H1 (cell line): Measurements from ENCODE around the gene GKN2. TPM values are rescaled to one million over a fixed set of nuclear protein-coding genes. Genes with fewer than 3 reads are reported as not detected.

Experiments
- CTCF ChIA-PET: fragments of 300-600 bp; sonication (Branson Sonifier 250); formaldehyde crosslinking; loops from one replicate; lab custom pipeline; 2021; ENCODE audit not compliant: partially characterized antibody; lab: Charles Lee
- POLR2A ChIA-PET: fragments of 300-600 bp; sonication (Branson Sonifier 250); formaldehyde crosslinking; loops from one replicate; lab custom pipeline; 2021; ENCODE audit warnings: inconsistent platforms; ENCODE audit not compliant: partially characterized antibody; lab: Charles Lee
- DNase-seq, 2 experiments: peaks; one replicate each; pipeline versions ENCODE4 v3.0.0 to v3.0.0-alpha.2; 2010 to 2022; ENCODE audit warnings: low spot score in 2 of 2, low read depth in 1 of 2, mixed read lengths in 1 of 2
- FAIRE-seq: peaks from 2 replicates; lab custom pipeline; 2011; peaks lifted over from hg19 to GRCh38; lab: Jason Lieb, UNC
- H2AFZ ChIP-seq: 2 replicates; pipeline ENCODE4 v1.8.1; 2012; ENCODE audit warnings: low read length, inconsistent platforms
- H2AK5ac ChIP-seq: 2 replicates; pipeline ENCODE4 v1.6.1; 2013; ENCODE audit warnings: low read depth, low read length
- H2BK120ac ChIP-seq: replicated peaks from 2 replicates; pipeline ENCODE3; 2013; ENCODE audit warnings: low read depth, low read length, inconsistent platforms
- H2BK12ac ChIP-seq: 2 replicates; pipeline ENCODE4 v1.6.1; 2013; ENCODE audit warnings: low read depth, low read length
- H2BK15ac ChIP-seq: 2 replicates; pipeline ENCODE4 v1.6.1; 2013; ENCODE audit warnings: low read length
- H2BK20ac ChIP-seq: 2 replicates; pipeline ENCODE4 v1.6.1; 2013; ENCODE audit warnings: low read length
- H2BK5ac ChIP-seq: 2 replicates; pipeline ENCODE4 v1.6.1; 2013; ENCODE audit warnings: low read depth, low read length
- H3K14ac ChIP-seq: 2 replicates; pipeline ENCODE4 v1.6.1; 2013; ENCODE audit warnings: inconsistent platforms; ENCODE audit not compliant: insufficient read length
- H3K18ac ChIP-seq: 2 replicates; pipeline ENCODE4 v1.6.1; 2013; ENCODE audit warnings: low read length; ENCODE audit errors: extremely low read depth
- H3K23ac ChIP-seq: 2 replicates; pipeline ENCODE4 v1.6.1; 2013; ENCODE audit warnings: inconsistent platforms; ENCODE audit not compliant: insufficient read length
- H3K23me2 ChIP-seq: 2 replicates; pipeline ENCODE4 v1.6.1; 2013; ENCODE audit warnings: low read depth, low read length
- H3K27ac ChIP-seq: 2 replicates; pipeline ENCODE4 v1.6.1; 2011; ENCODE audit warnings: low read depth, low read length, inconsistent platforms
- H3K27me3 ChIP-seq, 4 experiments: replicated peaks in 1 of 4; 1 replicate in 1 of 4; 2 replicates in 3 of 4; pipeline versions ENCODE4 v1.6.1 to v1.8.1; 2011 to 2013; ENCODE audit warnings: low read length in 3 of 4, mild to moderate bottlenecking in 3 of 4, inconsistent platforms in 2 of 4, mixed read lengths in 2 of 4, moderate library complexity in 1 of 4; ENCODE audit not compliant: control insufficient read depth in 3 of 4, insufficient read depth in 3 of 4; ENCODE audit errors: extremely low read depth in 1 of 4
- H3K36me3 ChIP-seq, 4 experiments: 2 replicates each; pipeline versions ENCODE4 v1.6.1 to v1.8.1; 2011 to 2013; ENCODE audit warnings: mild to moderate bottlenecking in 4 of 4, low read length in 3 of 4, moderate library complexity in 2 of 4, control low read depth in 1 of 4, inconsistent platforms in 1 of 4; ENCODE audit not compliant: insufficient read depth in 4 of 4, control insufficient read depth in 2 of 4
- H3K4ac ChIP-seq: replicated peaks from 2 replicates; pipeline ENCODE3; 2013; ENCODE audit warnings: low read length, low read depth, mixed read lengths, inconsistent platforms; ENCODE audit not compliant: insufficient read length
- H3K4me1 ChIP-seq, 4 experiments: replicated peaks in 1 of 4; 1 replicate in 1 of 4; 2 replicates in 3 of 4; pipeline versions ENCODE4 v1.6.1 to v1.8.1; 2011 to 2013; ENCODE audit warnings: low read length in 3 of 4, inconsistent platforms in 2 of 4, mixed read lengths in 1 of 4; ENCODE audit not compliant: insufficient read depth in 4 of 4, control insufficient read depth in 3 of 4
- H3K4me2 ChIP-seq, 2 experiments: 2 replicates each; pipeline versions ENCODE4 v1.6.1 to v1.8.1; 2011 to 2013; ENCODE audit warnings: low read depth in 2 of 2, low read length in 2 of 2, control low read depth in 1 of 2, inconsistent platforms in 1 of 2, mild to moderate bottlenecking in 1 of 2; ENCODE audit not compliant: insufficient read depth in 1 of 2
- H3K4me3 ChIP-seq, 4 experiments: fragments of 200-600, 300-600 bp in 1 of 4; sonication (generic), shearing (Covaris generic), sonication (Bioruptor Twin) in 1 of 4; 2 replicates each; pipeline versions ENCODE4 v1.5.1 to v1.8.1; 2011 to 2016; ENCODE audit warnings: low read length in 4 of 4, low read depth in 3 of 4, control low read depth in 2 of 4, inconsistent platforms in 2 of 4, mild to moderate bottlenecking in 2 of 4, mixed read lengths in 1 of 4, moderate library complexity in 1 of 4; ENCODE audit not compliant: insufficient read depth in 2 of 4; ENCODE audit errors: extremely low read depth in 1 of 4
- H3K56ac ChIP-seq: replicated peaks from 2 replicates; pipeline ENCODE3; 2013; ENCODE audit warnings: low read depth, mild to moderate bottlenecking, mixed read lengths, low read length, inconsistent platforms; ENCODE audit not compliant: insufficient read length
- H3K79me1 ChIP-seq: 2 replicates; pipeline ENCODE4 v1.6.1; 2013; ENCODE audit warnings: low read depth, low read length, control low read depth
- H3K79me2 ChIP-seq, 2 experiments: 2 replicates each; pipeline versions ENCODE4 v1.6.1 to v1.8.1; 2012 to 2013; ENCODE audit warnings: low read length in 2 of 2, mild to moderate bottlenecking in 2 of 2, inconsistent platforms in 1 of 2; ENCODE audit not compliant: insufficient read depth in 2 of 2, control insufficient read depth in 1 of 2
- H3K9ac ChIP-seq, 4 experiments: replicated peaks in 1 of 4; 1 replicate in 1 of 4; 2 replicates in 3 of 4; pipeline versions ENCODE4 v1.6.1 to v1.8.1; 2011 to 2013; ENCODE audit warnings: low read depth in 3 of 4, low read length in 3 of 4, control low read depth in 2 of 4, mild to moderate bottlenecking in 2 of 4, moderate library complexity in 2 of 4, inconsistent platforms in 1 of 4; ENCODE audit errors: extremely low read depth in 1 of 4
- H3K9me3 ChIP-seq, 2 experiments: 2 replicates each; pipeline versions ENCODE4 v1.6.1 to v1.8.1; 2012 to 2013; ENCODE audit warnings: mild to moderate bottlenecking in 2 of 2, moderate library complexity in 2 of 2, control low read depth in 1 of 2, inconsistent platforms in 1 of 2, low read depth in 1 of 2, low read length in 1 of 2, mixed read lengths in 1 of 2; ENCODE audit not compliant: insufficient read depth in 2 of 2
- H4K20me1 ChIP-seq, 2 experiments: replicated peaks in 1 of 2; 2 replicates each; pipeline versions ENCODE3 to v1.8.1; 2011 to 2013; ENCODE audit warnings: inconsistent platforms in 2 of 2, low read length in 2 of 2, mild to moderate bottlenecking in 1 of 2; ENCODE audit not compliant: insufficient read depth in 2 of 2, control insufficient read depth in 1 of 2
- H4K5ac ChIP-seq: 2 replicates; pipeline ENCODE4 v1.6.1; 2013; ENCODE audit warnings: low read length, low read depth, mixed read lengths, inconsistent platforms; ENCODE audit not compliant: insufficient read length
- H4K8ac ChIP-seq: 2 replicates; pipeline ENCODE4 v1.8.0; 2013; ENCODE audit warnings: mild to moderate bottlenecking, moderate library complexity, low read length, inconsistent platforms; ENCODE audit not compliant: insufficient read depth; ENCODE audit errors: extremely low read depth
- H4K91ac ChIP-seq: replicated peaks from 2 replicates; pipeline ENCODE3; 2013; ENCODE audit warnings: low read length, mixed read lengths, inconsistent platforms; ENCODE audit not compliant: insufficient read length
- BCL11A ChIP-seq, 2 experiments: IDR thresholded peaks; one replicate each; pipeline ENCODE4 v1.6.1; 2011; ENCODE audit warnings: low read depth in 2 of 2, low read length in 2 of 2, mild to moderate bottlenecking in 2 of 2
- CHD2 ChIP-seq: IDR thresholded peaks from 2 replicates; pipeline ENCODE4 v1.6.1; 2012; ENCODE audit warnings: low read length, improper control_type of control experiment
- EZH2 ChIP-seq: fragments of 200-600 bp; sonication (generic); IDR thresholded peaks from 2 replicates; pipeline ENCODE4 v1.7.1; 2012; ENCODE audit warnings: low read depth, mild to moderate bottlenecking, moderate library complexity, low read length, inconsistent platforms; ENCODE audit not compliant: severe bottlenecking
- GABPA ChIP-seq: IDR thresholded peaks from 2 replicates; pipeline ENCODE4 v1.6.1; 2011; ENCODE audit warnings: mild to moderate bottlenecking, low read length, moderate library complexity, borderline replicate concordance; ENCODE audit not compliant: insufficient read depth
- JUND ChIP-seq: IDR thresholded peaks from 2 replicates; pipeline ENCODE4 v1.6.1; 2011; ENCODE audit warnings: mild to moderate bottlenecking, improper control_type of control experiment, low read length
- RAD21 ChIP-seq, 2 experiments: IDR thresholded peaks in 1 of 2; conservative IDR thresholded peaks in 1 of 2; 2 replicates each; pipeline ENCODE4 v1.6.1; 2011; ENCODE audit warnings: low read depth in 2 of 2, low read length in 2 of 2, improper control_type of control experiment in 1 of 2, inconsistent platforms in 1 of 2, mild to moderate bottlenecking in 1 of 2, moderate library complexity in 1 of 2
- SP2 ChIP-seq: IDR thresholded peaks from 2 replicates; pipeline ENCODE4 v1.6.1; 2012; ENCODE audit warnings: mild to moderate bottlenecking, low read length, inconsistent platforms
- TCF12 ChIP-seq: IDR thresholded peaks from 2 replicates; pipeline ENCODE4 v1.6.1; 2011; ENCODE audit warnings: low read depth, mild to moderate bottlenecking, low read length
- WGBS, 2 experiments: shearing (Covaris generic) in 1 of 2; methylation state at CpG; one replicate each; pipeline versions ENCODE4 v1.1.6 to v1.1.7; 2013 to 2015; ENCODE audit warnings: low lambda C conversion rate in 2 of 2, mixed read lengths in 2 of 2, inconsistent platforms in 1 of 2, low coverage in 1 of 2, missing lambda C conversion rate in 1 of 2; ENCODE audit not compliant: insufficient replicate concordance in 2 of 2, insufficient coverage in 1 of 2, insufficient read length in 1 of 2; ENCODE audit errors: extremely low coverage in 1 of 2, missing lambda C conversion rate in 1 of 2; 5-methylcytosine and 5-hydroxymethylcytosine counted together
- polyA plus RNA-seq, 7 experiments: library from polyadenylated mRNA; depleted of rRNA in 3 of 7; stranded (reverse) in 5 of 7; unstranded in 2 of 7; fragments of >200 nt in 5 of 7; fragments of 200-250 nt in 2 of 7; gene quantifications; 1 replicate in 5 of 7; 2 replicates in 1 of 7; 4 replicates in 1 of 7; pipeline versions ENCODE4 v1.2.1 to v1.2.3, GENCODE V29; 2011 to 2013; ENCODE audit warnings: missing spikeins in 2 of 7, mixed read lengths in 2 of 7
- total RNA-seq: library from RNA; stranded (reverse); fragmentation: NEBNext Ultra II Directional; extraction: Animal tissue kit (Norgen Biotek cat#: 25700); gene quantifications from 2 replicates; pipeline ENCODE4 v1.2.1, GENCODE V29; 2021
- TF ChIP-seq, protein P1 (sequence below): IDR thresholded peaks from 2 replicates; pipeline ENCODE4 v1.6.1; 2012; ENCODE audit warnings: low read length, inconsistent platforms

The GKN2 gene
- total and polyA plus RNA-seq, 2 of the 8 experiments (the other 6 are each of a cell fraction or from before 2014, with no cell fraction given) = not detected

DNA sequence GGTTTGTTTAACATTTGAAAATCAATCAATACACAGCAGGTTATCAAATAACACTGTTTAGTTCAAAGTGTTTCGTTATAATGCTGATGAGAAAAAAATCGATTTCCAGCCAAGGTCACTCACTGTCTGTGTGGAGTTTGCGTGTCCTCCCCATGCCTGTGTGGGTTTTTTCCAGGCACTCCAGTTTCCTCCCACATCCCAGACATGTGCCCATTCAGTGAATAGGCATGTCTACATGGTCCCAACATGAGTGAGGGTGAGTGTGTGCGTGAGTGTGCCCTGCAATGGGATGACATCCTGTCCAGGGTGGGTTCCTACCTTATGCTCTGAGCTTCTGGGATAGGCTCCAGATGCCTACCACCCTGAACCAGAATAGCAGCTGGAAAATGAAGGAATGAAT, 8.7 kb upstream of the GKN2 start:
- no peak overlapping the region for H2AFZ ChIP-seq
- H3K9me3 ChIP-seq = no peaks in the 10 kb centered on the region
- H3K56ac ChIP-seq = no peak overlapping the region
- ChIA-PET POLR2A (no interaction called here), CTCF (interaction anchor here (0.6 to 1.3 kb wide), 4 partner anchors 14 to 322 kb away, joined by 3 to 4 read pairs (median 4); partner anchors contain the start of gene ANTXR1)
- no peaks in the 10 kb centered on the region for H3K4me1 ChIP-seq
- H3K4ac ChIP-seq = no peak overlapping the region
- 87% methylated on average over 4 of the region's 4 CpGs; no CpG with 5 or more reads in 1 of the 2 experiments for WGBS, 2 experiments
- DNase-seq (no peak), FAIRE-seq (no peak)
- H3K4me3 ChIP-seq = no peak overlapping the region
- TF ChIP-seq BCL11A (IDR thresholded peaks at IDR 0.05; ENCODE audit: low read depth in 2 of 2, low read length in 2 of 2) (no peak), TCF12 (no peak), GABPA (no peak), EZH2 (no peak), RAD21 (IDR thresholded peaks at IDR 0.05 in 1 of 2, conservative IDR thresholded peaks at IDR 0.05 in 1 of 2; ENCODE audit: low read depth in 2 of 2, low read length in 2 of 2) (no peak), JUND (no peak), CHD2 (no peak), SP2 (no peak)
- TF ChIP-seq, protein P1, sequence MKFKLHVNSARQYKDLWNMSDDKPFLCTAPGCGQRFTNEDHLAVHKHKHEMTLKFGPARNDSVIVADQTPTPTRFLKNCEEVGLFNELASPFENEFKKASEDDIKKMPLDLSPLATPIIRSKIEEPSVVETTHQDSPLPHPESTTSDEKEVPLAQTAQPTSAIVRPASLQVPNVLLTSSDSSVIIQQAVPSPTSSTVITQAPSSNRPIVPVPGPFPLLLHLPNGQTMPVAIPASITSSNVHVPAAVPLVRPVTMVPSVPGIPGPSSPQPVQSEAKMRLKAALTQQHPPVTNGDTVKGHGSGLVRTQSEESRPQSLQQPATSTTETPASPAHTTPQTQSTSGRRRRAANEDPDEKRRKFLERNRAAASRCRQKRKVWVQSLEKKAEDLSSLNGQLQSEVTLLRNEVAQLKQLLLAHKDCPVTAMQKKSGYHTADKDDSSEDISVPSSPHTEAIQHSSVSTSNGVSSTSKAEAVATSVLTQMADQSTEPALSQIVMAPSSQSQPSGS = no peak
- no peak overlapping the region for H3K27ac ChIP-seq
- H4K5ac ChIP-seq = no peak overlapping the region
- no peak overlapping the region for H4K8ac ChIP-seq
- H4K20me1 ChIP-seq = no peaks in the 10 kb centered on the region
- no peak overlapping the region for H2BK15ac ChIP-seq
- H3K79me2 ChIP-seq = no peaks in the 10 kb centered on the region
- H3K79me1 ChIP-seq = no peaks in the 10 kb centered on the region
- H2BK5ac ChIP-seq = no peak overlapping the region
- H3K14ac ChIP-seq = no peak overlapping the region
- no peak overlapping the region for H2BK12ac ChIP-seq
- H3K4me2 ChIP-seq = no peak overlapping the region
- no peak overlapping the region for H3K9ac ChIP-seq
- no peak overlapping the region for H2AK5ac ChIP-seq
- no peak overlapping the region for H3K23ac ChIP-seq
- no peak overlapping the region for H4K91ac ChIP-seq
- no peak overlapping the region for H2BK120ac ChIP-seq
- H3K18ac ChIP-seq = no peak overlapping the region
- no peaks in the 10 kb centered on the region for H3K23me2 ChIP-seq
- no peaks in the 10 kb centered on the region; a peak in 1 of 8 replicates for H3K36me3 ChIP-seq
- H2BK20ac ChIP-seq = no peak overlapping the region
- no peaks in the 10 kb centered on the region for H3K27me3 ChIP-seq
